Measurements from ENCODE around the gene MAGI2. TPM values are rescaled to one million over a fixed set of nuclear protein-coding genes. Genes with fewer than 3 reads are reported as not detected.

Gene MAGI2
- total and polyA plus RNA-seq, 4 donors: 0.37 to 4.1 (median 1.4) TPM

DNA sequence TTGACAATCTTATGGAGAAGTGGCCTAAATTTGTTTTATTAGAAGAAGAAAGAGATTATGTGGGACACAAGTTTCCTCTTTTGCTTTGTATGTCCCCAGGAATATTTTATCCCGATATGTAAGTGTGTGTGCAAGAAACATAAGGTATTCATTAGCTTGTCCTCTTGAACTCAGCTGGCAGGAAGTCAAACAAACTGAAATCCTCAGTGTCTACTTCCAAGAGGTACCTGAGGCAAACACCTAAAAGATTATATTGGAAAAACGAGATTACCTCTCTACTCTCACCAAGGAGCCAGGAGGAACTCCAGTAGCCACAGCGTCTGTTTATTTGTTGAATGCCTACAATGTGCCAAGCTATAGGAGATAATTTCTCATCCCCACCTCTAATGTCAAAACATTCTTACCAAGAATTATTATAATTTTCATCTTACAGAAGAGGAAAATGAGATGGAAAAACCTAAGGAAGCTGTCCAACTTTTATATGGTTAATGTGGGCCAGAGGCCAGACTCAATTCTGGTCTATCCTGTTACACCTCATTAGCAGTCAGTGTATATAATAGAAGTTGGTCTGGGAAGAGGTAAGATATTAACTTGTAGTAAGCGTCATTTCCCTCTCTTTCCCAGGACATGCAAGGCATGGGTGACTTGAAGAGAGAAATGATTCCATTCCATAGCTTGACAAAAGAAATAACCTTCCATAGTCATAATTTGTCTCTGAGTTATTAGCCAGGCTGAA is 692.7 kb downstream of the MAGI2 start:
- Histone ChIP-seq H3K9me3 (ENCODE audit: control insufficient read depth in 4 of 4, low read length in 3 of 4) (no peaks in the 10 kb centered on the region), H3K27ac (ENCODE audit: low read depth in 1 of 2, low read length in 2 of 2) (no peak overlapping the region), H3K27me3 (ENCODE audit: control insufficient read depth in 4 of 4, insufficient read depth in 4 of 4, low read length in 3 of 4) (no peaks in the 10 kb centered on the region), H3K9ac (ENCODE audit: low read depth in 1 of 2, low read length in 2 of 2) (no peak overlapping the region), H3K36me3 (ENCODE audit: control insufficient read depth in 4 of 4, insufficient read depth in 3 of 4, low read depth in 1 of 4, low read length in 3 of 4) (no peaks in the 10 kb centered on the region), H3K4me3 (ENCODE audit: low read depth in 1 of 3, low read length in 3 of 3) (no peak overlapping the region), H3K4me1 (ENCODE audit: control insufficient read depth in 4 of 4, insufficient read depth in 4 of 4, low read length in 3 of 4) (no peaks in the 10 kb centered on the region)
- TF ChIP-seq JUND (IDR thresholded peaks at IDR 0.05) (no peak), SP1 (IDR thresholded peaks at IDR 0.05) (no peak), HNF4G (IDR thresholded peaks at IDR 0.05) (no peak), NR2F2 (IDR thresholded peaks at IDR 0.05) (no peak), YY1 (IDR thresholded peaks at IDR 0.05) (no peak), FOXA1 (IDR thresholded peaks at IDR 0.05) (no peak), CTCF (IDR thresholded peaks at IDR 0.05; ENCODE audit: low read depth, low read length, missing input control) (no peak), REST (IDR thresholded peaks at IDR 0.05) (no peak), HNF4A (conservative IDR thresholded peaks at IDR 0.05) (no peak), FOXA2 (IDR thresholded peaks at IDR 0.05) (no peak), RXRA (IDR thresholded peaks at IDR 0.05) (no peak), EGR1 (IDR thresholded peaks at IDR 0.05; ENCODE audit: low read depth in 2 of 2) (no peak), TAF1 (conservative IDR thresholded peaks at IDR 0.05) (no peak), GABPA (IDR thresholded peaks at IDR 0.05 in 1 of 2, conservative IDR thresholded peaks at IDR 0.05 in 1 of 2) (no peak), RAD21 (IDR thresholded peaks at IDR 0.05) (no peak), ZBTB33 (IDR thresholded peaks at IDR 0.05) (no peak)
- TF ChIP-seq, protein P1, sequence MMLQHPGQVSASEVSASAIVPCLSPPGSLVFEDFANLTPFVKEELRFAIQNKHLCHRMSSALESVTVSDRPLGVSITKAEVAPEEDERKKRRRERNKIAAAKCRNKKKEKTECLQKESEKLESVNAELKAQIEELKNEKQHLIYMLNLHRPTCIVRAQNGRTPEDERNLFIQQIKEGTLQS (IDR thresholded peaks at IDR 0.05): no peak
- TF ChIP-seq, protein P2, sequence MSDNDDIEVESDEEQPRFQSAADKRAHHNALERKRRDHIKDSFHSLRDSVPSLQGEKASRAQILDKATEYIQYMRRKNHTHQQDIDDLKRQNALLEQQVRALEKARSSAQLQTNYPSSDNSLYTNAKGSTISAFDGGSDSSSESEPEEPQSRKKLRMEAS (IDR thresholded peaks at IDR 0.05): no peak
- 35% methylated on average over 4 of the region's 4 CpGs for WGBS
- DNase-seq (ENCODE audit: low spot score): no peak

All from liver (tissue), 9 donors.